SW480 (cell line): ENCODE data around the gene S100A7.
A peak's percentile ranks its signal among the peaks of the same experiment; 100 is the strongest.

ENCODE experiments used
- DNase-seq: peaks from one replicate; pipeline ENCODE4 v3.0.0-alpha.2; 2016; ENCODE audit warnings: low spot score

S100A7 gene

GRCh38 chr1:153460551-153460950 lies at the start of gene S100A7:
S100A7 (minus strand) TSS chr1:153460651; CDS start chr1:153459013, 1,638 bp downstream.
- DNase-seq: no peak

GRCh38 chr1:153509729-153510354 lies 49.4 kb upstream of the S100A7 start:
- peak; percentile 39 for DNase-seq

DNA sequence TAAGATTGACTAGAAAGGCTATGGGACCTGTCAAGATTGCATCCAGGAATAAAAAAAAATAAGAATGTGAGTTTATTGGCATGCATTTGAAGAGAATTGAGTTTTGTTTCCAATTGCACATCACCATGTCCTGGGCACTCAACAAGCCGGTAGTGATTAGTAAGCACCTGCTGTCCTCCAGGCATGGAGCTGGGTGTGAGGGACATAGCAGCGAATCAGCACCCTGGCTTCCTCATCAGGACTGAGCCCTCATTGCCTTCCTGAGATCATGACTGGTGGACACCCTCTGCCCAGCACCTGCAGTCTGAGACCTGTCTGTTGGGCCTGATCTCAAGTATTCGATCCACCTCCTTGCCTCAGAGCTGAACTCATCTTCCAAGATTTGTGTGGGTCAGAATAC lies 48.6 kb upstream of the S100A7 start:
- DNase-seq: no peak

DNA sequence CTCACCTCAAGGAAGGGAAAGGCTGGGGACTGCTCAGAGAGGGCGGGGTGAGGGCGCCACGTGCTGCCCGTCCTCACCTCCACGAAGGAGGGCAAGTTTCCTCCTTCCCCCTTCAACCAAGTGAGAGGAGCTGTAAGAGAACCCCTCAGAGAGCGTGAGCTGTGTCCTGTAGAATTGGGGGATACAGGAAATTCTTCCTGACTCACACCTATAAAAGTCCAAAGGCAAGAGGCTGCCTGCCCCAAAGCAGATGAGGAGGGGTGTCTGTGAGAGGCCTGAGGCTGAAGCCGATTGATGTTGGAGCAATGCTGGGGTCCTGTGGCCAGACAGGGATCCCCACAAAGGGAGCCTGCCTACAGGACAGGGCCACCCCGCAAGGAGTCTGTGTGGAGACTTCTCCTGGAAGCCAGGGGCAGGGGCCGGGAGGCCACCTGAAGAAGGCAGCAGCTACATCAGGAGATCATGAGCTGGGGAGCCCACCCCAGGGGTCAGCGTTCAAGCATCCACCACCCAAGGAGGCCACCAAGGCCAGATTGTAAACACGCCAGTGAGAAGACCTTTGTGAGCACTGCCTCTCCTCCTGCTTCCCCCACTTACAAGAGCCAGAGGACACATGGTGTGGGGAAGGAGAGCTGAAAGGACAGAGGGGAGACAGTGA lies 47.6 kb upstream of the S100A7 start:
- DNase-seq: no peak

DNA sequence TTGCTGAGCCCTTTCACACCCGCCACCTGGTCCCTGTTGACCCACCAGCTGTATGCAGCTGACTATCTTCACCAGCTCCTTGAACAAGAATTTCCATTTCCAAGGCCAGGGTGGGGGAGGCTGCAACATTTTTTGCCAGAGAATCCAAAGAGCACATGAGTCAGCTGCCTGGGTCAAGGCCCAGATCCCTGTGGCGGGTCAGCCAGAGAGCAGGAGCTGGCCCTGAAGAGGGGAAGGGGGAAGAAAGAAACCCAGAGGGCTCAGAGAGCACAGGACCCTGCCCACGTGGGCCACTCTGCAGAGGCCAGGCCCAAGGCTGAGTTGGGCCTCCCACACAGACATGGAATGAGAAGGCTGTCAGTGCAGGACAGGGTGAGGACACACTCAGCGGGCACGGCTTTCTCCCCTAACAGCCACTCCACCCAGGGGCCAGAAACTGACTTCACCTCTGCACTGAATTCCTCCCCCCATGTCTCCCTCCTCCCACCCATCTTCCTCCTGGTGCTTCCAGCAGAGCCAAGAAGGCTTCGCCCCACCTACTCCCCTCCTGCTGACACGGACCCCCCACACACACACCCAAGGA lies 46.5 kb upstream of the S100A7 start:
- DNase-seq: no peak

- no peak for DNase-seq
These were observed 45.9 kb upstream of the S100A7 start for GRCh38 chr1:153506386-153506785.

DNA sequence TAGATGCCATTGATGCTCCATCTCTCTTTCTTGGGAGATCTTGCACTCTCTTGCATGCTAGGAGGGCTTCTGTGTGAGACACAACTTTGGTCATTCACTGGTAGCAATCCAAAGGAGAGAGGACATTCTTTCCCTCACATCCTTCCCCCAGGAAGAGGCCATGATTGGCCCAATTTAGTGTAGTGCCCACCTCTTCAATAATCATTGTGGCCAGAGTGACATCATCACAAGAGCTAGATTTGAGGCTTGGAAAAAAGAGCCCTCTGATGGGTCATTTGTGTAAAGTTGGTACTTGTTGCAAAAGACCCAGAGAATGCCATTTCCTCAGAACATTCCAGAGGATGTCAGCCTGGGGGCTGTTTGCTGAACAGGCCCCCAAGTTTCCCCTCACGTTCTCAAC lies 45.1 kb upstream of the S100A7 start:
- DNase-seq: no peak

- no peak for DNase-seq
These were observed 43.3 kb upstream of the S100A7 start for GRCh38 chr1:153503766-153504165.

GRCh38 chr1:153498746-153499145 lies 38.3 kb upstream of the S100A7 start:
- DNase-seq: no peak

- DNase-seq: no peak
These were observed 35.1 kb upstream of the S100A7 start for GRCh38 chr1:153495536-153495935.

- peak; percentile 35 for DNase-seq
These were observed 34.6 kb upstream of the S100A7 start for GRCh38 chr1:153494976-153495535.

DNA sequence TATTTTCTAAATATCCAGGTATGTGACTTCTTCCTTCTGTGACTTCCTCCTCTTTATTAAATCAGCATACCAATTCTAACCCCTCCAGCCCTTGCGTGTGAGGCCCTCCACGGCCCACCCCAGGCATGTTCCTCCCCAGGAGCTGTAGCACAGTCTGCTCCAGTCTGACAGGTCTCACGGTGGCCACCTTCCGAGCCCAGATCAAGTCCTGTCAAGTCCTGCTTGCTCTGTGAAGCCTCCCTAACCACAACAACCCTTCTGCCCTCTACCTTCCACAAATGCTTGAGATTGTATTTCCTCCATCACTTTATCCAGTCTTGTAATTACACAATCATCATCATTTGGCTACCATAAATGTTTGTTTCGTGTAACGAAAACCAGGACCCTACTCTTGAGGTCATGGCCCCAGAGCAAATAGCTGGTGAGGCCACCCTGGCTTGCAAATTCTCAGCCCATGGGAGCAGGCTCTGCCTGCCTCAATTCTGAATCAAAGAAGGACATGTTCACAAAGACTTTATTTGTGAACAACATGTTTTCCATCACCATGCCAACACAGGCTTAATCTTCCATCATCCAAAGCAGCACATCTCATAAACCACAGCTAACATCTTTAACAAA lies 33.0 kb upstream of the S100A7 start:
- no peak for DNase-seq

- peak; percentile 55 for DNase-seq
These were observed 30.0 kb upstream of the S100A7 start for GRCh38 chr1:153490272-153491051.

DNA sequence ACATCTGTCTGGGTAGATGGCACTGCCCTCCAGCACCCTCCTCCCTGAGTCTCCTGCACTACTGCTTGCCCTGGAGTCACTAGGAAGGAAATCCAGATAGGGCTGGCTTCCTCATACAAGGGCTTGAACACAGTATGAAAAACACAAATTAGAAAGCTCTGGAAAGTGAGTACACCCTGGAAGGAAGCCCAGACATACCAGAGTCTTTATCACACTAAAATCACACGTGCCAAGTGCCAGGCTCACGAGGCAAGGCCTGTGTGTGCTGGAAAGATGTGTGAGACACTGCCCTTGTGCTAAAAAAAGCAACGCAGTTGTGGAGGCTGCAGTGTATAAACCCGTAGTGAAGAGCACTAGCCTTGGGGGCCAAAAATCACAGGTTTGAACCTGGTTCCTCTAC lies 28.3 kb upstream of the S100A7 start:
- no peak for DNase-seq

DNA sequence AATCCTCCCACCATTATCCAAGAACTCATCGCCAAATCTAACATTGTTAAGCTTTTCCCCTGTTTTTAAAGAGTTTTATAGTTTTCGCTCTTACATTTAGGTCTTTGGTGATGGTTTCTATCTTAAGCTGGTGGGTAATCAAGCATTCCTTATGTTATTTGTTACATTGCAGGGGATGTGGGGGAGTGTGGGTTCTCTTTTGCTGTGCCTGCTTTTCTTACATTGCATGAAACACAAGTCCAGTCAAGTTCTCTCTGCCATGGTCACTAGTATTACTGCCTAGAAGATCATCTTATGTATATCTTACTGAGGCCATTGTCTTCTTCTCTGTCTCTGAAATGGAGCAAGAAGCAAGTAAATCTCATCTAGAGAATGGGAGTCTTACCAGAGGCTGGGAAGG lies 27.3 kb upstream of the S100A7 start:
- no peak for DNase-seq

DNA sequence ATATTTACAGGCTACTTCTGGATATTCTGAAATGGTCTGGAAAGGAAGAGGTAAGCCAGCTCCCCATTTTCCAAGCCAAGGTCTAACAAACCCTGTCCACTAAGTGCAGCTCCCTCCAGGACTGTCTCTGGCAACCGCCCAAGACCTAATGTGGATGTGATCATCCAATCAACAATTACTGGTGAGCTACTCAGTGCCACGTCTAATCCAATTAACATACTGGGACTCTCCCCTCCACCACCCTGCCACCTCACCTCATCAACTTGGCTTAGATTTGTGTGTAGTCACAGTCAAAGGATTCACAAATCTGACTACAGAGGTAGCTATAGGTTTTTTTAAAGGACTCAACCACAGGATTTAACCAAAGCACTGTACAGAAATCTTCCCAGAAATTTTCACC lies 25.4 kb upstream of the S100A7 start:
- DNase-seq: no peak

- peak; percentile 33 for DNase-seq
These were observed 23.3 kb upstream of the S100A7 start for GRCh38 chr1:153483776-153484175.

GRCh38 chr1:153481124-153481523 lies 20.7 kb upstream of the S100A7 start:
- DNase-seq: no peak

DNA sequence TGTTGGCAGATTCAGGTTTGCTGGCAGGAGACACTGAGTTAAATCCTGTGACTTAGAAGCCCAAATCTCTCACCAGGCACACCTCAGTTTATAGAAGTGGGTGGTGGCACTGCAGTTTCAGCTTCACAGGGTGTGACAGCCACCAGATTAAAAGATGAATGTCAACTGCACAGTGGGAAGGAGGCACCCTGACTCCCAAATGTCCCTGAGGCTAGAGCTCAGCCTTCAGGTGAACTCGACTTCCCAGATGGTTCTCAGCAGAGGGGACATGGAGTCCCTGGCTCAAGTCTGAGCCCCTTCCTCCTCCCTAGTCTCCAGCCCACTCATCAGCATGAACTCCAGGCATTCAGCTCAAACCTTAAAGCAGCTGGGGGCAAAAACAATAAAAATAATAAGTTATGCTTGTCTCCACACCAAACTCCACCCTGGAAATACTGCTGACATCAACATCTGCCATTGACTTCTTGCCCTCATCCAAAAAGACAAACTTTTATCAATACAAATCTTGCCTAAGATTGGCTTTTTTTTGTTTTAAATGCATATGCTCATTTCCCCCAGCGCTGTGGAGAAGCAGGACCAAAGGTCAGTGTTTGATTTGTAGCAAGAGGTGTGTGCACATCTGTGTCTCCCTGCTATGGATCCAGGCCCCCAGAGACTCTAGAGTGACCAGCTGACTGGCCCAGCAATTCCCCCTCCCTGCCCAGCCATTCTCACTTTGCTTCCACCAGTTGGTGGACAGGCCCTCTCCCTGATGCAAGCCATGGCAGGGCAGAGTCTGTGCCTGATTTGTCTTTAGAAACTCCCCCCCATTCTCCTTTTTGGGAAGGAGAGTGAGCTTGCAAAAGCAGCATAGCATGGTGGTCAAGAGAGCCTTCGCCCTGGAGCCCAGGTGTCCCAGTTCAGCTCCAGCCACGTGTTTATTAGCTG lies 18.5 kb upstream of the S100A7 start:
- DNase-seq: no peak

- no peak for DNase-seq
These were observed 17.7 kb upstream of the S100A7 start for GRCh38 chr1:153478047-153478691.
